ENCODE results near the gene DIRAS2. TPM values are rescaled to one million over a fixed set of nuclear protein-coding genes. Genes with fewer than 3 reads are reported as not detected.

Gene DIRAS2
- total RNA-seq, 1 experiment from 2014 or later, result 0.03 TPM

- DNase-seq (ENCODE audit: low read depth, low spot score), result no peak
- in situ Hi-C loops (cut with HindIII; ENCODE audit: low pct_unique_long_range_greater_than_20kb, low sequenced_read_pairs), result no loop called here
- CTCF ChIA-PET, result no interaction called here
Measured at GRCh38 chr9:90631964-90632363, 10.7 kb downstream of the DIRAS2 start.

GRCh38 chr9:90629991-90630390 is 12.6 kb downstream of the DIRAS2 start:
- Histone ChIP-seq H3K36me3 (ENCODE audit: control insufficient read depth, insufficient read depth, low read length) (no peaks in the 10 kb centered on the region), H3K9me3 (ENCODE audit: control insufficient read depth, insufficient read depth, low read depth, low read length) (no peaks in the 10 kb centered on the region), H3K27ac (ENCODE audit: low read length) (no peak overlapping the region), H3K27me3 (ENCODE audit: control insufficient read depth, insufficient read depth, low read length) (no peaks in the 10 kb centered on the region), H3K4me3 (ENCODE audit: low read depth in 2 of 2, low read length in 2 of 2) (no peak overlapping the region), H3K4me1 (ENCODE audit: control insufficient read depth, insufficient read depth, low read length) (no peaks in the 10 kb centered on the region)
- in situ Hi-C loops (cut with HindIII; ENCODE audit: low pct_unique_long_range_greater_than_20kb, low sequenced_read_pairs) (no loop called here), intact Hi-C loops (cut with micrococcal nuclease; ENCODE audit: unreplicated experiment) (no loop called here)
- no peak for DNase-seq (ENCODE audit: low read depth, low spot score)
- no peak for ATAC-seq
- POLR2A ChIA-PET, result no interaction called here
- BruUV-seq (replicated peaks), result no TSS peak
- CTCF ChIA-PET, result no interaction called here
- TF ChIP-seq CTCF (IDR thresholded peaks at IDR 0.05), result no peak
- TF ChIP-seq TCF7L2 (IDR thresholded peaks at IDR 0.05; ENCODE audit: low read depth, low read length), result no peak
- TF ChIP-seq REST (IDR thresholded peaks at IDR 0.05; ENCODE audit: insufficient read depth in 1 of 2, low read depth in 2 of 2, low read length in 1 of 2), result no peak

More at GRCh38 chr9:90631964-90632363, 10.7 kb downstream of the DIRAS2 start:
- POLR2A ChIA-PET, result no interaction called here
- H3K4me3 ChIP-seq (ENCODE audit: low read depth in 2 of 2, low read length in 2 of 2), result no peak overlapping the region
- no peaks in the 10 kb centered on the region for H3K4me1 ChIP-seq (ENCODE audit: control insufficient read depth, insufficient read depth, low read length)
- no peak for ATAC-seq
- BruUV-seq (replicated peaks), result no TSS peak
- no peaks in the 10 kb centered on the region for H3K27me3 ChIP-seq (ENCODE audit: control insufficient read depth, insufficient read depth, low read length)
- H3K9me3 ChIP-seq (ENCODE audit: control insufficient read depth, insufficient read depth, low read depth, low read length), result no peaks in the 10 kb centered on the region
- H3K27ac ChIP-seq (ENCODE audit: low read length), result no peak overlapping the region
- no peak for TF ChIP-seq POLR2AphosphoS5 (IDR thresholded peaks at IDR 0.05; ENCODE audit: low read depth, low read length)
- no peak for TF ChIP-seq TCF7L2 (IDR thresholded peaks at IDR 0.05; ENCODE audit: low read depth, low read length)
- no peak for TF ChIP-seq SIN3A (IDR thresholded peaks at IDR 0.05; ENCODE audit: borderline replicate concordance, insufficient read depth, low read depth, low read length)
- TF ChIP-seq CTCF (IDR thresholded peaks at IDR 0.05), result no peak
- TF ChIP-seq REST (IDR thresholded peaks at IDR 0.05; ENCODE audit: insufficient read depth in 1 of 2, low read depth in 2 of 2, low read length in 1 of 2), result no peak
- H3K36me3 ChIP-seq (ENCODE audit: control insufficient read depth, insufficient read depth, low read length), result no peaks in the 10 kb centered on the region
- intact Hi-C loops (cut with micrococcal nuclease; ENCODE audit: unreplicated experiment), result no loop called here

All from Panc1 (cell line).